ENCODE data around the gene AOC1. TPM values are rescaled to one million over a fixed set of nuclear protein-coding genes. Genes with fewer than 3 reads are reported as not detected.

Gene AOC1
- total and polyA plus RNA-seq, 2 of the 13 experiments (the other 11 are each of a cell fraction or from before 2014, with no cell fraction given) = not detected

- no peak for TF ChIP-seq HNF4A (CRISPR knock-in tag; IDR thresholded peaks at IDR 0.05)
Measured at GRCh38 chr7:150863946-150864345, 11.6 kb downstream of the AOC1 start (continued).

- FAIRE-seq (no peak), DNase-seq (ENCODE audit: low spot score) (no peak), ATAC-seq (no peak)
- Histone ChIP-seq H3K9me3 (ENCODE audit: low read length) (no peaks in the 10 kb centered on the region), H3K4me2 (ENCODE audit: low read depth, low read length) (no peak overlapping the region), H2AFZ (ENCODE audit: low read length) (no peak overlapping the region), H3K9ac (ENCODE audit: insufficient read depth, low read depth, low read length) (no peak overlapping the region), H3K27ac (ENCODE audit: extremely low read length, insufficient read depth, low read length) (no peak overlapping the region), H3K79me2 (ENCODE audit: insufficient read depth, low read length) (no peaks in the 10 kb centered on the region), H3K4me3 (replicated peaks in 1 of 3; ENCODE audit: insufficient read depth in 1 of 3, low read depth in 2 of 3, low read length in 3 of 3) (no peak overlapping the region), H3K27me3 (ENCODE audit: control insufficient read depth in 1 of 2, insufficient read depth in 2 of 2, low read length in 2 of 2) (peaks cover 0 to 23% of the 10 kb centered on the region in 2 experiments), H3K4me1 (ENCODE audit: insufficient read depth, low read length) (no peaks in the 10 kb centered on the region), H4K20me1 (ENCODE audit: insufficient read depth, low read length) (no peaks in the 10 kb centered on the region), H3K36me3 (replicated peaks in 1 of 2; ENCODE audit: control insufficient read depth in 1 of 2, insufficient read depth in 2 of 2, low read length in 2 of 2) (no peaks in the 10 kb centered on the region)
- WGBS (ENCODE audit: low lambda C conversion rate) = 33% methylated on average over 3 of the region's 4 CpGs
- CTCF ChIA-PET (ENCODE audit: low intra/inter-chr PET ratio, low total read pairs) = no interaction called here
- intact Hi-C loops (cut with micrococcal nuclease; ENCODE audit: unreplicated experiment) (no loop called here), in situ Hi-C loops (cut with HindIII; ENCODE audit: extremely low pct_ligation_motif_present, low pct_unique_long_range_greater_than_20kb) (no loop called here)
- TF ChIP-seq SYNCRIP (IDR thresholded peaks at IDR 0.05; ENCODE audit: insufficient read depth, low read depth, low read length) = no peak
- TF ChIP-seq SAFB2 (CRISPR knock-in tag; IDR thresholded peaks at IDR 0.05; ENCODE audit: borderline replicate concordance, low read depth) = no peak
- no peak for TF ChIP-seq NFATC3 (CRISPR knock-in tag; IDR thresholded peaks at IDR 0.05)
- no peak for TF ChIP-seq MIXL1 (CRISPR knock-in tag; IDR thresholded peaks at IDR 0.05)
- no peak for TF ChIP-seq ZNF570 (CRISPR knock-in tag; IDR thresholded peaks at IDR 0.05; ENCODE audit: borderline replicate concordance)
- no peak for TF ChIP-seq SOX5 (CRISPR knock-in tag; IDR thresholded peaks at IDR 0.05; ENCODE audit: borderline replicate concordance)
- no peak for TF ChIP-seq ZNF468 (CRISPR knock-in tag; IDR thresholded peaks at IDR 0.05)
- no peak for TF ChIP-seq ZNF136 (CRISPR knock-in tag; IDR thresholded peaks at IDR 0.05; ENCODE audit: low read depth)
- TF ChIP-seq ZBTB1 (CRISPR knock-in tag; IDR thresholded peaks at IDR 0.05; ENCODE audit: borderline replicate concordance) = no peak
- no peak for TF ChIP-seq ZNF367 (CRISPR knock-in tag; IDR thresholded peaks at IDR 0.05; ENCODE audit: borderline replicate concordance)
- no peak for TF ChIP-seq EP300 (IDR thresholded peaks at IDR 0.05; ENCODE audit: low read depth in 2 of 2, low read length in 2 of 2)
- no peak for TF ChIP-seq EP300 (CRISPR knock-in tag; IDR thresholded peaks at IDR 0.05; ENCODE audit: borderline replicate concordance)
- TF ChIP-seq GFI1 (CRISPR knock-in tag; IDR thresholded peaks at IDR 0.05; ENCODE audit: borderline replicate concordance) = no peak
- TF ChIP-seq KDM2A (CRISPR knock-in tag; IDR thresholded peaks at IDR 0.05; ENCODE audit: borderline replicate concordance, low read depth) = no peak
- TF ChIP-seq ELF3 (CRISPR knock-in tag; IDR thresholded peaks at IDR 0.05) = no peak
- POLR2A ChIA-PET = no interaction called here
- BruUV-seq (replicated peaks) = no TSS peak
Measured at GRCh38 chr7:150866932-150867564, 14.7 kb downstream of the AOC1 start.

All from HepG2 (cell line).